ENCODE results near the gene ATP1A2.

Gene ATP1A2

DNA sequence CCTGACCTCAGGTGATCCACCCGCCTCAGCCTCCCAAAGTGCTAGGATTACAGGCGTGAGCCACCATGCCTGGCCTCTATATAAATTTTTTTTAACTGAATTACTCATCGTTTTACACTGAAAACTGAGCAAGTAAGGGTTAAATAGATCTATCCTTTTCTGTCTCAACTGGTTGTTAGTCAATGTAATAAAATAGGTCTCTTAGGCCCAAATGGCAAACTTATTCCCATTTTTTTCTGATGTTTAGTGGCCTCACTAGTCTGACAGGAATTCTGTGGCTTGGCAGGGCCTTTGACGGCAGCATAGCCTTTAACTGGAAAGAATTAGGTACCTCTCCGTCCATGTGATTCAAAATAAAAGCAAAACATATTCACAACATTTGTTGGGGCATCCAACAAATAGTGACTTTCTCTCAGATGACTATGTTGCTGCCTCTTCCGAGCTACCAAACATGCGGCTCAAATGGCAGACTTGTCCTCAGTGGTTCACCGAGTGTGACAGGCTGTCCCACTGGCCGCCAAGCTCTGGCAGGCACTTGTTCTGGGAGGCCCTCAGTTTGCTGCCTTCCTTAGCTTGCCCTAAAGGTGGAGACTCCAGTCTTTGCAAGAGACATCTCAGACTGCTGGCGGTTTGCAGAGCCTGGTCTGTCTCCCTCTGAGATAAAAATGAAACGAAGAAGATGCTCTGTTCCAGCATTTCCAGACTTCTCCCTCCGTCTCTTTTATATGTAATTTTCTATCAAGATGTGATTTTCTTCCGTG lies 53.2 kb downstream of the ATP1A2 start:
- Mint-ChIP-seq H3K36me3 (ENCODE audit: low read depth) (no peaks in the 10 kb centered on the region), H3K9me3 (no peaks in the 10 kb centered on the region)

DNA sequence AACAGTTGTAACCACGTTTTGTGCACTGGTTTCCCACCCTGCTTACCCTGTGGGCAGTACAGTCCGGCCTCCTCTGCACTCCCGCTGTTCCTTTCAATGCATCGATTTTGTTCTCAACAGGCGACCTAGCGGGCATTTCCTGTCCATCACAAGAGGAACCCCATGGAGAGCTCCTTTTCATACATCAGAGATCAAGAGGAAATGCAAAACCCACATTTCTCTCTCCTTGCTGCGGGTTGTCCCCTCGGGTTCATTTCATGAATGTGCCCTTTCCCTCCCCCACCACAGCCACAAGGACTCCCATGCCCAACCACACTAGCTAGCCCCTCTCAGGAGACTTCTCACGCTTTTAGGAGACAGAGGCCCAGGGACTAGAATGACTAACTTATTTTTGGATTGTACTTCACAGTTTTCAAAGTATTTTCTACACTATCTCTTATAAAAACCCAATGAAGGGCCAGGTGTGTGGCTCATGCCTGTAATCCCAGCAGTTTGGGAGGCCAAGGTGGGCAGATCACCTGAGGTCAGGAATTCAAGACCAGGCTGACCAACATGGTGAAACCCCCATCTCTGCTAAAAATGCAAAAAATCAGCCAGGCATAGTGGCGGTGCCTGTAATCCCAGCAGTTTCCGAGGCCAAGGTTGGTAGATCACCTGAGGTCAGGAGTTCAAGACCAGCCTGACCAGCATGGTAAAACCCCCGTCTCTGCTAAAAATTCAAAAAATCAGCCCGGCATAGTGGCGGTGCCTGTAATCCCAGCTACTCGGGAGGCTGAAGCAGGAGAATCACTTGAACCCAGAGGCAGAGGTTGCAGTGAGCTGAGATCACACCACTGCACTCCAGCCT lies 54.2 kb downstream of the ATP1A2 start:
- Mint-ChIP-seq H3K9me3 (no peaks in the 10 kb centered on the region), H3K27ac (no peak overlapping the region), H3K4me3 (no peak overlapping the region), H3K27me3 (ENCODE audit: low read depth) (peaks cover 59% of the 10 kb centered on the region), H3K4me1 (ENCODE audit: low read depth) (peaks cover 7% of the 10 kb centered on the region), H3K36me3 (ENCODE audit: low read depth) (no peaks in the 10 kb centered on the region)

More for the DNA sequence above, 53.2 kb downstream of the ATP1A2 start:
- H3K27me3 Mint-ChIP-seq (ENCODE audit: low read depth), result peaks cover 58% of the 10 kb centered on the region
- peaks cover 7% of the 10 kb centered on the region for H3K4me1 Mint-ChIP-seq (ENCODE audit: low read depth)
- no peak overlapping the region for H3K27ac Mint-ChIP-seq
- H3K4me3 Mint-ChIP-seq, result no peak overlapping the region

DNA sequence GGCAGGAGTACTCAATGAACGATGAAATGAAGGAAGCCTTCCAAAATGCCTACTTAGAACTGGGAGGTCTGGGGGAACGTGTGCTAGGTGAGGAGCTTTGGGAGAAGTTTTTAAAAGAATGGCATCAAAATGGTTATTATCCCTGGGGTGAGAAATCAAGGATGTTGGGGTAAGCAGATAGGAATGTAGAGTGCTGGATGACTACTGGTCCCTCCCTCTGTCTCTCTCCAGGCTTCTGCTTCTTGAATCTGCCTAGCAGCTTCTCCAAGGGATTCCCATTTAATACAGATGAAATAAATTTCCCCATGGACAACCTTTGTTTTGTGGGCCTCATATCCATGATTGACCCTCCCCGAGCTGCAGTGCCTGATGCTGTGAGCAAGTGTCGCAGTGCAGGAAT lies 55.8 kb downstream of the ATP1A2 start:
- Mint-ChIP-seq H3K36me3 (ENCODE audit: low read depth) (no peaks in the 10 kb centered on the region), H3K27ac (no peak overlapping the region), H3K4me1 (ENCODE audit: low read depth) (peaks cover 7% of the 10 kb centered on the region), H3K9me3 (no peaks in the 10 kb centered on the region), H3K27me3 (ENCODE audit: low read depth) (peaks cover 61% of the 10 kb centered on the region), H3K4me3 (no peak overlapping the region)

DNA sequence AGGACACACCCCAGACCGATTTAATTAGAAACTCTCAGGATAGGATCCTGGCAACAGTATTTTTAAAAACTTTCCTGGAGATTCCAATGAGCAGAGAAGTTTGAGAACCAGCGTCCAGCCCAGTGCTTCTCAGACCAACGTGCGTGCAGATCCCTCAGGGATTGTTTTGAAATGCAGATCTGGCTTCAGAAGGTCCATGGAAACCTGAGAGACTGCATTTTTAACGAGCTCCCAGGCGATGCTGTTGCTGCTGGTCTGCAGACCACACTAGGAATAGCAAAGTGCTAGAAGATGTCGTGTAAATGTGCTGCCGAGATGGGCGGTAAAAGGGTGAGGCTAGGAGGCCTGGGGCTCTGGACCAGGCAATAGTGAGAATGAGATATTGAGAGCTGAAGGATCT lies 56.4 kb downstream of the ATP1A2 start:
- Mint-ChIP-seq H3K27ac (no peak overlapping the region), H3K4me1 (ENCODE audit: low read depth) (peaks cover 7% of the 10 kb centered on the region), H3K9me3 (no peaks in the 10 kb centered on the region), H3K4me3 (no peak overlapping the region), H3K27me3 (ENCODE audit: low read depth) (peaks cover 55% of the 10 kb centered on the region), H3K36me3 (ENCODE audit: low read depth) (no peaks in the 10 kb centered on the region)

DNA sequence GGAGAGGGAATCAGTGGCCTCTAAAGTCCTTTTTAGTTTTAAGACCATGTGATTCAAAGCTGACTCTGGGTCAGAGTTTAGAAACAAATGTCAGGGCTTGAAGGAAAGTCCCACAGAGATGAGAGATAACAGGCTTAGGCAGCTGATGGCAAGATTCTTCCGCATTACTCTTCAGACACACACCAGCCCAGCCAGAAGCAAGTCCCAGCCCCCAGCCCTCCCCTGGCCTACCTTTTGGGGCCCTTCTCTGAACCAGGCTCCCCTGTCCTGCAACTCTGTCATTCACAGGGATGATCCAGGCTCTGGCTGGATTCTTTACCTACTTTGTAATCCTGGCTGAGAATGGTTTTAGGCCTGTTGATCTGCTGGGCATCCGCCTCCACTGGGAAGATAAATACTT lies 61.7 kb downstream of the ATP1A2 start:
- Mint-ChIP-seq H3K9me3 (no peaks in the 10 kb centered on the region), H3K4me1 (ENCODE audit: low read depth) (no peaks in the 10 kb centered on the region), H3K27me3 (ENCODE audit: low read depth) (peaks cover 43% of the 10 kb centered on the region), H3K27ac (no peak overlapping the region), H3K4me3 (no peak overlapping the region), H3K36me3 (ENCODE audit: low read depth) (no peaks in the 10 kb centered on the region)

DNA sequence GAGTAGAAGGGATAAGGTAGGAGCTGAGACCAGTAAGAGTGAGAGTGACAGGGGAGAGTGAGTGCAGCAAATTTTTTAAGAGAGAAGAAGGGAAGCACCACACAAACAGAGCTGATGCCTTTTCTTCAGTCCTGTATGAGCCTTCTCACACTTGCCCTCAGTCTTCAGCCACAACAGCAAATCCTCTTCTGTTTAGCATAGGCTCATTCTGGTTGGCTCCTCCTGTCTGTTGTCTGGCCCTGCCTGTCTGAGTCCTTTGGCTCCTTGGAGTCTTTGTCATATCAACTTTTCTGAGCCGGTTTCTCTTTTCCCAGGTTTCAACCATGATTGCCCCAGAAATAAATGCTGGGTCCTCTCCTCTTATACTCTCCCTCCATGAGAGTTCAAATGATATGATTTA lies 62.1 kb downstream of the ATP1A2 start:
- peaks cover 41% of the 10 kb centered on the region for H3K27me3 Mint-ChIP-seq (ENCODE audit: low read depth)
- H3K9me3 Mint-ChIP-seq, result no peaks in the 10 kb centered on the region
- no peak overlapping the region for H3K27ac Mint-ChIP-seq
- H3K36me3 Mint-ChIP-seq (ENCODE audit: low read depth), result no peaks in the 10 kb centered on the region
- no peaks in the 10 kb centered on the region for H3K4me1 Mint-ChIP-seq (ENCODE audit: low read depth)
- no peak overlapping the region for H3K4me3 Mint-ChIP-seq

DNA sequence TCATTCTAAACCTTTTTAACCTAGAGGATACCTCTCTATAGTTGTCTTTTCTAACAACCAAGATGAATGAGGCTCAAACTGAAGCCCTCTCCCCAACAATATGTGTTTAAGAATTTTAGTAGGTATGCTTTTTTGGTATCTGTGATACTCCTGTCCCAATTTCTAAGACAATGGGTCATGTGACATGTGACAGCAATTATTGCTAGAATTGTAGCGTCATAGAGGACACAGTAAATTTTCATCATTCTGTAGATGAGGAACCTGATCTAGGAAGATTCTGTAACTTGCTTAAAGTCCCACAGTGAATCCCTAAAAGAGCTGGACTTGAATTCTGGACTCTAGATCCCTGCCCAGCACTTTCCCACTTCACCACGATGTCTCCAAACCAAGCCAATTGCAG lies 63.2 kb downstream of the ATP1A2 start:
- peaks cover 32% of the 10 kb centered on the region for H3K27me3 Mint-ChIP-seq (ENCODE audit: low read depth)
- no peak overlapping the region for H3K4me3 Mint-ChIP-seq
- no peaks in the 10 kb centered on the region for H3K36me3 Mint-ChIP-seq (ENCODE audit: low read depth)
- no peaks in the 10 kb centered on the region for H3K9me3 Mint-ChIP-seq
- no peaks in the 10 kb centered on the region for H3K4me1 Mint-ChIP-seq (ENCODE audit: low read depth)
- no peak overlapping the region for H3K27ac Mint-ChIP-seq

DNA sequence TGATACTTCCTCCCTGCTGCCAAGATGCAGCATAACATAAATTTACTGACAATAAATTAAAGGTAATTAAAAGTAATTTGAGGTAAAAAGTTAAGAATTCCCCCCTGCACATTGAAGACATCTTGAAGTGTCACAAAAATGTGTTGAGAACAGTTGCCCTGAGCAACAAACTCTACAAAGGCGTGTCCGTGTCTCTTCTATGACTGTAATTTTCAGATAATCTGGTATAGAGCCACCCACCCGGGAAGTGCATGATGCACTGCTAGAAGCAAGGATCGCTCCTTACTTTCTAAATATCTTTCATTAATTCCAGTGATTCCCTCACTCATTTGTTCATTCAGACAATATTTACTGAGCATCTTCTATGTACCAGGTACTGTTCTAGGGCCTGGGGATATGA lies 63.8 kb downstream of the ATP1A2 start:
- H3K9me3 Mint-ChIP-seq, result no peaks in the 10 kb centered on the region
- H3K36me3 Mint-ChIP-seq (ENCODE audit: low read depth), result no peaks in the 10 kb centered on the region
- no peaks in the 10 kb centered on the region for H3K4me1 Mint-ChIP-seq (ENCODE audit: low read depth)
- H3K27ac Mint-ChIP-seq, result no peak overlapping the region
- H3K4me3 Mint-ChIP-seq, result no peak overlapping the region
- peaks cover 26% of the 10 kb centered on the region for H3K27me3 Mint-ChIP-seq (ENCODE audit: low read depth)

DNA sequence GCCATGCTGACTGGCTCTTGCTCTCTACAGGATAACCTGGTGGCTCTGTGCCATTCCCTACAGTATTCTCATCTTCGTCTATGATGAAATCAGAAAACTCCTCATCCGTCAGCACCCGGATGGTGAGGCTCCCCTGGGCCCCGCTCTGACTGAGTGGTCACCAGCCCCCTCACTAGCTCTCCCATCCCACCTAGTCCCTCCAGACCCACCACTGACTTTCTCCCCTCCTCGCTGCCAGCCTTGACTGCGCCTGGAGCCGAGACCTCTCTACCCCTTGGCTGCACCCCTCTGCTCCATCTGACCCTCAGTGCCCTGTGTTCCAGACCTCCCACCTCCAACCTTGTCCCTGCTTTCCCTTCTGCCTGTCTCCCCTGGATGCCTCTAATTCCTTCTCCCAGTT lies 70.7 kb downstream of the ATP1A2 start:
- H3K9me3 Mint-ChIP-seq, result no peaks in the 10 kb centered on the region
- peaks cover 17% of the 10 kb centered on the region for H3K27me3 Mint-ChIP-seq (ENCODE audit: low read depth)
- no peak overlapping the region for H3K27ac Mint-ChIP-seq
- H3K4me1 Mint-ChIP-seq (ENCODE audit: low read depth), result no peaks in the 10 kb centered on the region
- no peaks in the 10 kb centered on the region for H3K36me3 Mint-ChIP-seq (ENCODE audit: low read depth)
- H3K4me3 Mint-ChIP-seq, result no peak overlapping the region

DNA sequence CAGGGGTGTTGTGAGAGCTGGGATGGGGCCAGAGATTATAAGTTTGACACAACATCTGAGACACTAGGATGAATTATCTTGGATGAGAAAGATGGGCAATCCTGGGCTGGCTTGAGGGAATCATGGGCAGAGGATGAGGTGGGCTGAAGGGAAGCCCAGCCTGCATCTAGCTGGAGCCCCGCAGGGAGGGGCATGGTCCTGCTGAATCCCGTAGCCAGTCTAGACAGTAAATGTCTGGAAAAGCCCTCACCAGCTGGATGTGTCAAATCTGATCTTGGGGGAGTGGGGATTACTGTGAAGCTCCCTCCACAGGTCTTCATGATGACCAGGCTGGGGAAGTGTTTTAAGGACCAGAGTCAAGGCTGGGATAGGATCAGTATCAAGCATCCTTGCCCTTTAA lies 71.2 kb downstream of the ATP1A2 start:
- no peak overlapping the region for H3K27ac Mint-ChIP-seq
- no peak overlapping the region for H3K4me3 Mint-ChIP-seq
- peaks cover 14% of the 10 kb centered on the region for H3K27me3 Mint-ChIP-seq (ENCODE audit: low read depth)
- no peaks in the 10 kb centered on the region for H3K36me3 Mint-ChIP-seq (ENCODE audit: low read depth)
- H3K4me1 Mint-ChIP-seq (ENCODE audit: low read depth), result no peaks in the 10 kb centered on the region
- H3K9me3 Mint-ChIP-seq, result no peaks in the 10 kb centered on the region

DNA sequence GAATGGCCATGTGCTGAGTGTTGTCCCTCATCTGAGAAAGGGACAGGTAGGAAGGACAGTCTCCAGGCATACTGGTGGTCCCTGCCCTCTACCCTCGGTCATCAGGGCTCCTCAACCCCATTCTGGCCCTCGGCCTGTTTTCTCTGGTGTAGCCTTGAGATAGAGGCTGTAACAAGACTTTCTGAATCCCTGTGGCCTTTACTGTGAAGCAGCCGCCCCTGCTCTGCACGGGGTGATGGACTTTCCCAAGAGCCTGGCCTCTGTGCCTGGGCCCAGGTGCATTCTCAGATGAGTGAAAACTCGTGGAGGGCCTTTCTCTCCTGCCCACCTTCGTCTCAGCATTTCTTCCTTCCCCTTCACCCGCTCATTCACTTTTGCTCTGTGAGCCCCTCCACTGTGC lies 71.8 kb downstream of the ATP1A2 start:
- no peak overlapping the region for H3K4me3 Mint-ChIP-seq

DNA sequence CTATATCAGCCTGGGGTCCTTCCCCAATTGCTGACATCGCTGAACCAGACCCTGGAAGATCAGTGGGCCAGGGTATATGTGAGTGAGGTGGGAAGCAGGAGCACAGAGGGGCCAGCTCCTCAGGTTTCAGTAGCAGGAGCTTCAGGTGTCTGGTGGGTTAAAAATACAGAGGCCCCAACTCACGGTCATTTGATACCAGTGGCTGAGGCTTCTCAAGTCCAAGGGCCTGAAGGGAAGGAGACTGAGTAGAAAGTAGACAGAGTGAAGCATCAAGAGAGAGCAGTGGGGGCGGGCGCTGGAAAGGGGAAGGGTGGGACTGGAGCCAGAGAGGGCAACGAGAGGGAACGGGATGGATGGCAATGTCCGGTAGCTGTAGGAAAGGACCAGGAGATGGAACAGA lies 72.8 kb downstream of the ATP1A2 start:
- Mint-ChIP-seq H3K36me3 (ENCODE audit: low read depth) (no peaks in the 10 kb centered on the region), H3K4me1 (ENCODE audit: low read depth) (no peaks in the 10 kb centered on the region), H3K27ac (no peak overlapping the region), H3K27me3 (ENCODE audit: low read depth) (peaks cover 8% of the 10 kb centered on the region), H3K4me3 (no peak overlapping the region), H3K9me3 (no peaks in the 10 kb centered on the region)

More for the DNA sequence above, 71.8 kb downstream of the ATP1A2 start:
- Mint-ChIP-seq H3K9me3 (no peaks in the 10 kb centered on the region), H3K4me1 (ENCODE audit: low read depth) (no peaks in the 10 kb centered on the region), H3K36me3 (ENCODE audit: low read depth) (no peaks in the 10 kb centered on the region), H3K27me3 (ENCODE audit: low read depth) (peaks cover 8% of the 10 kb centered on the region), H3K27ac (no peak overlapping the region)

DNA sequence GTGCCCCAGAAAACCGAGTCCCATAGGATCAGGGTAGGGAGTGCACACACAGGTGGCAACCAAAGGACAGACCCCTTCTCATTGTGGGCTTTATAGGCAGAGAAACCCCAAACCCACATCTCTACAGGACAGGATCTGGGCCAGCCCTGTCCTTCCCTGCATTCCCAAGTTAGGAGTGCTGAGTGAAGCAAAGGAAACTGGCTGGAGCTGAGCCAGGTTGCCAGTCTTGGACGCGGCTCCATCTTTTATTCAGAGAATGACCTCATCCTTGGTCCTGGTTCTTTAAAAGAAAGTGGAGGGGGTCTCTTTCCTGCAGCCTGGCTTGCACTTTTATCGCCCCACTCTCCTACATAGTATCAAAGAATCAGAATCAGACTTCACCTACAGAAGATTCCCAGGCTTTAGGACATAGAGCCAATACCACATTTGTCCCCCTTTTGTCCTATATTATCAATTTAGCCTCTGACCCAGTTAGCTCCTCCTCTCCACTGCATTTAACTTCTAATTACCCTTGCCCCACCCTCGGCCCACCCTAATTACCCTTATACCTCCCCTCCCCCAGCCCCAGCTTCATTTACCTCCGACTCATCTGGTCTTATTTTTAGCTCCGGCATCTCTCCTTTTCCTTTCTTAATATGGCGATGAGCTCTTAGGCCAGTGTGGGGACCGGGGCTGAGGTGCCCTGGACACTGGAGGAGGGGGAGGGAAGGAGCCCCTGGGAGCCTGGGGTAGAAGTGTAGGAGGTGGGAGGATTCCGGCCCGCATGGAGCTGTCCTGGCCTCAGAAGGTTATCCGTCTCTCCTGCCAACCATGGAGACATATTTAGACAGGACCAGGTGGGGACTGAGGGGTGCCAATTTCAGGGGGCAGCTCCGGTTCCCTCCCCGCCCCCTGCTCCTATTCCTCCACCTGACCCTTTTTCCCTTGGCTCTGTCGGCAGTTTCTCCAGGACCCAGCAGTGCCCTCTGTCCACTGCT lies 74.4 kb downstream of the ATP1A2 start, which contains the start of gene CASQ1:
Gene CASQ1 (plus strand): TSS at position 927 of the 977 bp plus-strand sequence. CDS start 177 bp downstream, outside the sequence.
- Mint-ChIP-seq H3K9me3 (no peaks in the 10 kb centered on the region), H3K36me3 (ENCODE audit: low read depth) (no peaks in the 10 kb centered on the region), H3K4me3 (no peak within 1 kb of the TSS), H3K27ac (no peak within 1 kb of the TSS), H3K27me3 (ENCODE audit: low read depth) (peaks cover 8% of the 10 kb centered on the region), H3K4me1 (ENCODE audit: low read depth) (no peaks in the 10 kb centered on the region)

DNA sequence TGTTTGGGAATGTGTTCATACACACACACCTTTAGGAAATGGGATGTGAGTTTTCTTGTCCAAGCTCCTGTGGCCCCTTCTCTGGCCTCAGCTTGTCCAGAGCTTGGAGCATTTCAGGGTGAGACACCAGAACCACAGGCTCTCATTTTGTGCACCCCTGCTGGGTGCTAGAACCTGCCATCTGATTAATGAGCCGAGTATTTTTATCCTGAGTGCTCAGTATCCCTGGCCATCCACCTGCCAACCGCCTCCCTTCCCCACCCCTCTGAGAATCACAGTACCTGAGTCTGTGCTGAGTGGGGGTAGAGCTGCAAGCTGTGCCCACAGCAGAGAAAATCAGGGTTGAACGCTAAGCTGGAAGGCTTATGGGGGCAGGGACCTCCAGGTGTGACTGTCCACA lies 76.2 kb downstream of the ATP1A2 start:
- Mint-ChIP-seq H3K4me1 (ENCODE audit: low read depth) (no peaks in the 10 kb centered on the region), H3K27me3 (ENCODE audit: low read depth) (peaks cover 3% of the 10 kb centered on the region), H3K9me3 (no peaks in the 10 kb centered on the region), H3K36me3 (ENCODE audit: low read depth) (no peaks in the 10 kb centered on the region), H3K4me3 (no peak overlapping the region), H3K27ac (no peak overlapping the region)

Measured in T-helper 1 cell treated with Interleukin-12 subunit alpha and Interleukin-12 subunit beta and Interleukin-4 antibody, amounts not matched to agents 30 μg/mL and 1 μg/mL, for 36 hours (primary cell).